Transverse colon (tissue), 4 donors: ENCODE data around the gene GNAQ. TPM values are rescaled to one million over a fixed set of nuclear protein-coding genes. Genes with fewer than 3 reads are reported as not detected.

Experiments
- DNase-seq: peaks from one replicate; pipeline ENCODE4 v3.0.0-alpha.2; 2019
- H3K27ac ChIP-seq, 4 donors: fragments of 200-600 bp; sonication (generic); 2 replicates each; pipeline ENCODE4 v1.5.1; 2016 to 2018; ENCODE audit warnings: inconsistent platforms in 4 of 4
- H3K27me3 ChIP-seq: fragments of 200-600 bp; sonication (generic); 2 replicates; pipeline ENCODE4 v1.5.1; 2017; ENCODE audit warnings: inconsistent platforms
- H3K36me3 ChIP-seq, 4 donors: fragments of 200-600 bp; sonication (generic); 2 replicates each; pipeline ENCODE4 v1.5.1; 2017 to 2019; ENCODE audit warnings: inconsistent platforms in 4 of 4
- H3K4me1 ChIP-seq, 4 donors: fragments of 200-600 bp; sonication (generic); 2 replicates each; pipeline ENCODE4 v1.5.1; 2017 to 2020; ENCODE audit warnings: inconsistent platforms in 4 of 4
- H3K4me3 ChIP-seq, 4 donors: fragments of 200-600 bp; sonication (generic); 1 replicate in 1 of 4; 2 replicates in 3 of 4; pipeline versions ENCODE4 v1.5.1 to v1.6.1; 2017 to 2019; ENCODE audit warnings: inconsistent platforms in 4 of 4
- H3K9me3 ChIP-seq, 2 donors: fragments of 200-600 bp; sonication (generic); 2 replicates each; pipeline ENCODE4 v1.5.1; 2017 to 2019; ENCODE audit warnings: inconsistent platforms in 2 of 2
- EP300 ChIP-seq: sonication (generic); formaldehyde crosslinking; IDR thresholded peaks from one replicate; pipeline ENCODE4 v1.6.1; 2017; ENCODE audit warnings: antibody characterized with exemption, low read depth
- POLR2A ChIP-seq: fragments of 450-650 bp; IDR thresholded peaks from one replicate; pipeline ENCODE4 v1.6.1; 2016; ENCODE audit warnings: antibody characterized with exemption, mild to moderate bottlenecking, moderate library complexity
- POLR2AphosphoS5 ChIP-seq, 3 donors: sonication (generic); formaldehyde crosslinking; IDR thresholded peaks; one replicate each; pipeline ENCODE4 v1.6.1; 2016; ENCODE audit warnings: antibody characterized with exemption in 3 of 3
- WGBS, 2 donors: methylation state at CpG; one replicate each; pipeline ENCODE4 v1.1.5; 2018; ENCODE audit warnings: low coverage in 1 of 2; 5-methylcytosine and 5-hydroxymethylcytosine counted together
- in situ Hi-C, 4 donors: fragments of 200-750 bp; cut with MboI; loops; one replicate each; pipeline versions ENCODE4 v1.15.0 to v1.15.1; 2017; ENCODE audit warnings: low sequenced_read_pairs in 3 of 4, low pct_ligation_motif_present in 1 of 4, low pct_unique_long_range_greater_than_20kb in 1 of 4
- intact Hi-C: fragments of 100-400 bp; cut with DNase I; formaldehyde crosslinking; loops from one replicate; pipeline ENCODE4 v1.15.1; 2023; ENCODE audit warnings: low total_unique reads
- total RNA-seq, 4 donors: library from RNA; depleted of rRNA; stranded (reverse); fragments of >200 nt; gene quantifications; one replicate each; pipeline ENCODE4 v1.1.0, GENCODE V29; 2016
- TF ChIP-seq, protein P1 (sequence below), 5 experiments: fragments of 200-600 bp in 3 of 5; fragments of 450-650 bp in 2 of 5; sonication (generic) in 3 of 5; IDR thresholded peaks; 1 replicate in 2 of 5; 2 replicates in 3 of 5; pipeline ENCODE4 v1.5.1; 2016 to 2017; ENCODE audit warnings: antibody characterized with exemption in 5 of 5, inconsistent platforms in 3 of 5, mild to moderate bottlenecking in 2 of 5, moderate library complexity in 1 of 5

GNAQ gene
- total RNA-seq, 4 donors from 2014 or later = 36.3 to 54.9 (median 47.1) TPM

DNA sequence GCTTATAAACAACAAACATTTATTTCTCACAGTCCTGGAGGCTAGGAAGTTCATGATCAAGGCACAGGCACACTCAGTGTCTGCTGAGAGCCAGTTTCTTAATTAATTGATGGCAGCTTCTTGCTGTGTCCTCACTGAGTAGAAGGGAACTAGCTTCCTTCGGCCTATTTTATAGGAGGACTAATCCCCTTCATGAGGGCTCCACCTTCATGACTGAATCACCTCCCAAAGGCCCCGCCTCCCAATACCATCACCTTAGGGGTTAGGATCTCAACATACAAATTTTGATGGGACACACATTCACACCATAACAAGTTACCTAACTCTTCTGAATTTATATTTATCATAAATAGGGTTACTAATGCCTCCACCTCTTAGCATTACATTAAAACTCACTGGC is 129.8 kb downstream of the GNAQ start:
- DNase-seq = no peak
- Histone ChIP-seq H3K9me3 (no peaks in the 10 kb centered on the region), H3K4me1 (peaks cover 4 to 11% (median 8%) of the 10 kb centered on the region in 4 donors), H3K27ac (no peak overlapping the region), H3K27me3 (no peaks in the 10 kb centered on the region), H3K36me3 (no peaks in the 10 kb centered on the region), H3K4me3 (no peak overlapping the region)
- in situ Hi-C loops (no loop called here), intact Hi-C loops (no loop called here)
- TF ChIP-seq EP300 = no peak
- TF ChIP-seq, protein P1, sequence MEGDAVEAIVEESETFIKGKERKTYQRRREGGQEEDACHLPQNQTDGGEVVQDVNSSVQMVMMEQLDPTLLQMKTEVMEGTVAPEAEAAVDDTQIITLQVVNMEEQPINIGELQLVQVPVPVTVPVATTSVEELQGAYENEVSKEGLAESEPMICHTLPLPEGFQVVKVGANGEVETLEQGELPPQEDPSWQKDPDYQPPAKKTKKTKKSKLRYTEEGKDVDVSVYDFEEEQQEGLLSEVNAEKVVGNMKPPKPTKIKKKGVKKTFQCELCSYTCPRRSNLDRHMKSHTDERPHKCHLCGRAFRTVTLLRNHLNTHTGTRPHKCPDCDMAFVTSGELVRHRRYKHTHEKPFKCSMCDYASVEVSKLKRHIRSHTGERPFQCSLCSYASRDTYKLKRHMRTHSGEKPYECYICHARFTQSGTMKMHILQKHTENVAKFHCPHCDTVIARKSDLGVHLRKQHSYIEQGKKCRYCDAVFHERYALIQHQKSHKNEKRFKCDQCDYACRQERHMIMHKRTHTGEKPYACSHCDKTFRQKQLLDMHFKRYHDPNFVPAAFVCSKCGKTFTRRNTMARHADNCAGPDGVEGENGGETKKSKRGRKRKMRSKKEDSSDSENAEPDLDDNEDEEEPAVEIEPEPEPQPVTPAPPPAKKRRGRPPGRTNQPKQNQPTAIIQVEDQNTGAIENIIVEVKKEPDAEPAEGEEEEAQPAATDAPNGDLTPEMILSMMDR (IDR thresholded peaks at IDR 0.05) = no peak
- TF ChIP-seq POLR2AphosphoS5 (IDR thresholded peaks at IDR 0.05) = no peak
- TF ChIP-seq POLR2A = no peak
- 80 to 81% methylated on average over 2 of the region's 2 CpGs for WGBS, 2 donors

DNA sequence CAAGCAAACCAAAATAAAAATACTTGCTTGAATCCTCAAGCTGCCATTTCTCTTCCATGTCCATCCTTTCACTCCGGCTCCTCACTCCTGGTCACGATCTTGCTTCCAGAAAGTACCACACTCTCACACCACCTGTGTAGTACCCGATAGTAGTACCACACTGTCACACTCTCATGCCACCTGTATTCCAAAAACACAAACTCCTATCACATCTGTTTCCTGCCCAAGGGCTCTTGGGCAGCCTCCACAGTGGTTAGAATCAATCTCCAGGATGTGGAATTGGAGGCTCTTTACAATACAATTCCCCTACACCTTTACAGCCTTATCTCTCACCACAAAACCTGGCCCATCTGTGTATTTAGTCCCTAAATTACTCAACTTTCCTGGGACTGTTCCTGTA is 130.6 kb downstream of the GNAQ start:
- no peaks in the 10 kb centered on the region for H3K9me3 ChIP-seq
- intact Hi-C loops = no loop called here
- TF ChIP-seq EP300 (no peak), POLR2AphosphoS5 (IDR thresholded peaks at IDR 0.05) (no peak), POLR2A (no peak)
- TF ChIP-seq, protein P1 (IDR thresholded peaks at IDR 0.05) = no peak
- peaks cover 4 to 19% (median 11%) of the 10 kb centered on the region in 4 donors for H3K4me1 ChIP-seq
- no peak for DNase-seq
- 93 to 96% methylated on average over 3 of the region's 3 CpGs for WGBS, 2 donors
- no peak overlapping the region for H3K27ac ChIP-seq
- H3K27me3 ChIP-seq = no peaks in the 10 kb centered on the region
- H3K36me3 ChIP-seq = no peaks in the 10 kb centered on the region
- in situ Hi-C loops = no loop called here
- no peak overlapping the region for H3K4me3 ChIP-seq

DNA sequence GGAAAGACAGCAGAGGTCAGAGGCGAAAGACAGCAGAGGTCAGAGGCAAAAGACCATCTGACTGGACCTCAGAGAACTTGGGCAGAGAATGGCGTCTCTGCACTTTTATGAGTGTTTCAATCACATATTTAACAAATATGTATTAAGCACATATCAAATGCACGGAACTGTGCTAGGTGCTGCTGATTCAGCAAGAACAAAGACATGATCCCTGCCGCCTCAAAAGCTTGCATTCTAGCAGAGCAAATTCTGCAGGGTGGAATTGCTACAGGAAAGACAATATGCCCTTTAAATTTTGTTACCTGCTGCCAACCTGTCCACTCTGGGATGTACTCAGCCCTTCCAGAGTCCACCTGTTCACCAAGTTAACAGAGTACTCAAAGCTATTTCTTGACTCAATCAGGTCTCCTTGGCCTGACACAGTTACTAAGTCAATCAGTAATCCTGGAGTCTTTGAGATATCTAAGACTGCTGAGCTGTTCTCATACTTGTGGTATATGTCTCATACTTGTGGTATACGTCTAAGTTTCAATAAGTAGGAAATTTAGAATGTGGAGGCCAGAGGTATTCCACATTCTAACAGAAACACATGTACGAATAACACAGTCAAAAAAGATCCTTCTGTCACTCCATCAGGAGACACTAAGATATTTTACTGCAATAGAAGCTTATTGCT is 131.8 kb downstream of the GNAQ start:
- in situ Hi-C loops = no loop called here
- Histone ChIP-seq H3K36me3 (no peaks in the 10 kb centered on the region), H3K27me3 (no peaks in the 10 kb centered on the region), H3K4me3 (no peak overlapping the region), H3K4me1 (peaks cover 4 to 20% (median 11%) of the 10 kb centered on the region in 4 donors), H3K27ac (no peak overlapping the region), H3K9me3 (no peaks in the 10 kb centered on the region)
- DNase-seq = no peak
- WGBS, 2 donors = 86 to 88% methylated on average over 2 to 6 of the region's 6 CpGs
- intact Hi-C loops = no loop called here
- no peak for TF ChIP-seq EP300
- TF ChIP-seq, protein P1 (IDR thresholded peaks at IDR 0.05) = no peak
- TF ChIP-seq POLR2AphosphoS5 (IDR thresholded peaks at IDR 0.05) = no peak
- no peak for TF ChIP-seq POLR2A

DNA sequence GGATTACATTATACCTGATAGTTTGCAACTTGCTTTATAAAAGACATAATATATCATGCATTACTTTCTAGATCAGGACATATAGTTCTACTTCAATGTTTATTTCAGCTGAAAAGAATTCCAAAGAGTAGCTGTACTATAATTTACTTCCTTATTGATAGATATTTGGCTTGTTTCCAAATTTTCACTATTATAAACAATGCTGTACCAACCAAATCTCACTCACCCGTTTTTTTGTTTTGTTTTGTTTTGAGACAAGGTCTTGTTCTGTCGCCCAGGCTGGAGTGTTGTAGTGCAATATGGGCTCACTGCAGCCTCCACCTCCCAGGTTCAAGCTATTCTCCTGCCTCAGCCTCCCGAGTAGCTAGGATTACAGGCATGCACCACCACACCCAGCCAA is 132.7 kb downstream of the GNAQ start:
- no peak overlapping the region for H3K4me3 ChIP-seq
- no peak for DNase-seq
- no peaks in the 10 kb centered on the region for H3K9me3 ChIP-seq
- no peak overlapping the region for H3K27ac ChIP-seq
- intact Hi-C loops = no loop called here
- H3K27me3 ChIP-seq = no peaks in the 10 kb centered on the region
- no peaks in the 10 kb centered on the region for H3K36me3 ChIP-seq
- H3K4me1 ChIP-seq = peaks cover 4 to 20% (median 11%) of the 10 kb centered on the region in 4 donors
- 44 to 59% methylated on average over 2 to 3 of the region's 3 CpGs for WGBS, 2 donors
- TF ChIP-seq EP300 (no peak), POLR2AphosphoS5 (IDR thresholded peaks at IDR 0.05) (no peak), POLR2A (no peak)
- TF ChIP-seq, protein P1 (IDR thresholded peaks at IDR 0.05) = no peak
- in situ Hi-C loops = no loop called here
